WTC11 (cell line): ENCODE results near the gene SGCG. TPM values are rescaled to one million over a fixed set of nuclear protein-coding genes. Genes with fewer than 3 reads are reported as not detected.

Experiments used
- ATAC-seq: fragments of 200-7000 bp; cut with Tn5 transposase; 2 replicates; pipeline ENCODE4 v1.10.0; 2021; ENCODE audit warnings: mild to moderate bottlenecking, moderate library complexity
- CTCF ChIA-PET: fragments of 300-600 bp; sonication (Branson Sonifier 250); formaldehyde crosslinking; loops from one replicate; lab custom pipeline; 2021; ENCODE audit warnings: antibody characterized with exemption; lab: Charles Lee
- POLR2A ChIA-PET: fragments of 350-600 bp; sonication (Branson Sonifier 250); formaldehyde crosslinking; loops from one replicate; lab custom pipeline; 2021; ENCODE audit warnings: antibody characterized with exemption; lab: Charles Lee
- DNase-seq: peaks from one replicate; pipeline ENCODE4 v3.0.0; 2021; ENCODE audit warnings: low spot score
- H3K27ac Mint-ChIP-seq: 2 replicates; pipeline ENCODE4 v1.8.0; 2021; ENCODE audit warnings: mixed read lengths
- H3K27me3 Mint-ChIP-seq: 2 replicates; pipeline ENCODE4 v1.8.0; 2021; ENCODE audit warnings: low read depth, mild to moderate bottlenecking, moderate library complexity, mixed read lengths
- H3K36me3 Mint-ChIP-seq: 2 replicates; pipeline ENCODE4 v1.8.0; 2021; ENCODE audit warnings: mixed read lengths
- H3K4me1 Mint-ChIP-seq: 2 replicates; pipeline ENCODE4 v1.8.0; 2022; ENCODE audit warnings: mixed read lengths
- H3K4me3 Mint-ChIP-seq: 2 replicates; pipeline ENCODE4 v1.8.0; 2021; ENCODE audit warnings: mild to moderate bottlenecking, moderate library complexity, mixed read lengths
- H3K9me3 Mint-ChIP-seq: 2 replicates; pipeline ENCODE4 v1.8.0; 2021; ENCODE audit warnings: mixed read lengths
- CREM ChIP-seq: sonication (generic); formaldehyde crosslinking; IDR thresholded peaks from 2 replicates; pipeline ENCODE4 v1.8.1; 2022; ENCODE audit warnings: mild to moderate bottlenecking, missing genetic modification reagents, moderate library complexity
- ELF4 ChIP-seq: sonication (generic); formaldehyde crosslinking; IDR thresholded peaks from 2 replicates; pipeline ENCODE4 v1.8.1; 2022; ENCODE audit warnings: low read depth, mild to moderate bottlenecking, moderate library complexity, missing genetic modification reagents
- ESRRA ChIP-seq: sonication (generic); formaldehyde crosslinking; IDR thresholded peaks from 2 replicates; pipeline ENCODE4 v1.8.1; 2022; ENCODE audit warnings: mild to moderate bottlenecking, missing genetic modification reagents, borderline replicate concordance
- GRHL2 ChIP-seq: fragments of 250-450 bp; sonication (Bioruptor Pico); IDR thresholded peaks from 2 replicates; pipeline ENCODE4 v1.8.0; 2022; ENCODE audit warnings: mild to moderate bottlenecking, moderate library complexity; ENCODE audit not compliant: insufficient replicate concordance, severe bottlenecking
- JAZF1 ChIP-seq: fragments of 250-450 bp; sonication (Bioruptor Pico); IDR thresholded peaks from 2 replicates; pipeline ENCODE4 v1.9.0; 2021; ENCODE audit warnings: moderate library complexity, mild to moderate bottlenecking, inconsistent platforms
- KAT7 ChIP-seq: sonication (generic); formaldehyde crosslinking; IDR thresholded peaks from 2 replicates; pipeline ENCODE4 v1.8.1; 2023; ENCODE audit warnings: missing genetic modification reagents, mild to moderate bottlenecking, borderline replicate concordance
- MXD4 ChIP-seq: fragments of 250-450 bp; sonication (Bioruptor Pico); IDR thresholded peaks from 2 replicates; pipeline ENCODE4 v1.8.0; 2021; ENCODE audit warnings: mild to moderate bottlenecking, moderate library complexity, borderline replicate concordance
- NFATC4 ChIP-seq: fragments of 250-450 bp; sonication (Bioruptor Pico); IDR thresholded peaks from 2 replicates; pipeline ENCODE4 v1.9.0; 2021; ENCODE audit warnings: mild to moderate bottlenecking
- NR1H2 ChIP-seq: sonication (generic); formaldehyde crosslinking; IDR thresholded peaks from 2 replicates; pipeline ENCODE4 v1.9.0; 2021; ENCODE audit warnings: mild to moderate bottlenecking, moderate library complexity, missing genetic modification reagents
- OVOL2 ChIP-seq: fragments of 250-450 bp; sonication (Bioruptor Pico); IDR thresholded peaks from 2 replicates; pipeline ENCODE4 v1.9.0; 2021; ENCODE audit warnings: mild to moderate bottlenecking, borderline replicate concordance
- PRRX2 ChIP-seq: fragments of 250-450 bp; sonication (Bioruptor Pico); IDR thresholded peaks from 2 replicates; pipeline ENCODE4 v1.8.0; 2021; ENCODE audit warnings: mild to moderate bottlenecking
- RORB ChIP-seq: fragments of 250-450 bp; sonication (Bioruptor Pico); IDR thresholded peaks from 2 replicates; pipeline ENCODE4 v1.9.0; 2021; ENCODE audit warnings: mild to moderate bottlenecking
- TEAD4 ChIP-seq: sonication (generic); formaldehyde crosslinking; IDR thresholded peaks from 2 replicates; pipeline ENCODE4 v1.8.0; 2022; ENCODE audit warnings: mild to moderate bottlenecking, missing genetic modification reagents
- ZNF232 ChIP-seq: sonication (generic); formaldehyde crosslinking; IDR thresholded peaks from 2 replicates; pipeline ENCODE4 v1.8.0; 2022; ENCODE audit warnings: mild to moderate bottlenecking, missing genetic modification reagents
- ZNF317 ChIP-seq: sonication (generic); formaldehyde crosslinking; IDR thresholded peaks from 2 replicates; pipeline ENCODE4 v1.8.1; 2023; ENCODE audit warnings: low read depth, mild to moderate bottlenecking, moderate library complexity, missing genetic modification reagents, borderline replicate concordance
- ZNF396 ChIP-seq: fragments of 250-450 bp; sonication (Bioruptor Pico); IDR thresholded peaks from 2 replicates; pipeline ENCODE4 v1.8.0; 2021; ENCODE audit warnings: mild to moderate bottlenecking, moderate library complexity, borderline replicate concordance
- ZNF416 ChIP-seq: fragments of 250-450 bp; sonication (Bioruptor Pico); IDR thresholded peaks from 2 replicates; pipeline ENCODE4 v1.9.0; 2021; ENCODE audit warnings: mild to moderate bottlenecking, inconsistent platforms
- total RNA-seq: library from RNA; stranded (reverse); gene quantifications from 3 replicates; pipeline ENCODE4 v1.2.3, GENCODE V29; 2021
- TF ChIP-seq, protein P1 (sequence below): fragments of 200-600 bp; IDR thresholded peaks from 2 replicates; pipeline ENCODE4 v1.8.0; 2022; ENCODE audit warnings: antibody characterized with exemption
- TF ChIP-seq, protein P2 (sequence below): sonication (generic); formaldehyde crosslinking; IDR thresholded peaks from 2 replicates; pipeline ENCODE4 v1.8.1; 2022; ENCODE audit warnings: low read depth, mild to moderate bottlenecking, moderate library complexity, missing genetic modification reagents, borderline replicate concordance
- TF ChIP-seq, protein P3 (sequence below): fragments of 250-450 bp; sonication (Bioruptor Pico); IDR thresholded peaks from 2 replicates; pipeline ENCODE4 v1.9.0; 2021; ENCODE audit warnings: mild to moderate bottlenecking
- TF ChIP-seq, protein P4 (sequence below): sonication (generic); formaldehyde crosslinking; IDR thresholded peaks from 2 replicates; pipeline ENCODE4 v1.8.0; 2023; ENCODE audit warnings: mild to moderate bottlenecking, missing genetic modification reagents
- TF ChIP-seq, protein P5 (sequence below): sonication (generic); formaldehyde crosslinking; IDR thresholded peaks from 2 replicates; pipeline ENCODE4 v1.8.0; 2022; ENCODE audit warnings: mild to moderate bottlenecking, missing genetic modification reagents
- TF ChIP-seq, protein P6 (sequence below): fragments of 250-450 bp; sonication (Bioruptor Pico); conservative IDR thresholded peaks from 2 replicates; pipeline ENCODE4 v1.9.0; 2021; ENCODE audit warnings: mild to moderate bottlenecking
- TF ChIP-seq, protein P7 (sequence below): fragments of 250-450 bp; sonication (Bioruptor Pico); IDR thresholded peaks from 2 replicates; pipeline ENCODE4 v1.9.0; 2021; ENCODE audit warnings: mild to moderate bottlenecking

SGCG gene
- total RNA-seq, 1 experiment from 2014 or later, result not detected

DNA sequence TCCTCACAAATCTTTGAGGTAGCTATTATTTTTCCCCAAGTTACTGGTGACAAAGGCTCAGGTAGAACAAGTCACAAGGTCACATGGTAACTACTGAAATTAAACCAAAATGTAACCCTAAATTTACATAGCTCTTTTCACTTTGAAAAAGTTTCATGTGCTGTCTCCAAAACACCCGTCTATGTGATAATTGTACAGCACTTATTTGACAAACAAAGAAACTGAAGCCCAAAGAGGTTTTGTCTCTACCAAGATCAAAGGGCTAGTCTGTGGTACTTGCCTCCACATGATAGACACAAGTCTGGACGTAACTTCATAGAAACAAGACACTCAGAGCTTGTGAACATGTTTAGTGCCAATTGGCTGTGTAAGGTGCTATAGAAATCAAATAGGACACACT, 144.4 kb downstream of the SGCG start:
- 0 out of 2 replicates have a peak, but pooled peaks cover 5% of the 10 kb centered on the region for H3K9me3 Mint-ChIP-seq
- ATAC-seq (no peak), DNase-seq (no peak)
- peaks cover 9% of the 10 kb centered on the region for H3K36me3 Mint-ChIP-seq
- H3K4me1 Mint-ChIP-seq, result peaks cover 19% of the 10 kb centered on the region
- ChIA-PET POLR2A (interaction anchor here (0.6 kb wide), 1 partner anchor 37 kb away, joined by 4 read pairs; no protein-coding TSS in a partner anchor), CTCF (interaction anchor here (1.5 kb wide), 1 partner anchor 166 kb away, joined by 4 read pairs; no protein-coding TSS in a partner anchor)
- TF ChIP-seq, protein P1, sequence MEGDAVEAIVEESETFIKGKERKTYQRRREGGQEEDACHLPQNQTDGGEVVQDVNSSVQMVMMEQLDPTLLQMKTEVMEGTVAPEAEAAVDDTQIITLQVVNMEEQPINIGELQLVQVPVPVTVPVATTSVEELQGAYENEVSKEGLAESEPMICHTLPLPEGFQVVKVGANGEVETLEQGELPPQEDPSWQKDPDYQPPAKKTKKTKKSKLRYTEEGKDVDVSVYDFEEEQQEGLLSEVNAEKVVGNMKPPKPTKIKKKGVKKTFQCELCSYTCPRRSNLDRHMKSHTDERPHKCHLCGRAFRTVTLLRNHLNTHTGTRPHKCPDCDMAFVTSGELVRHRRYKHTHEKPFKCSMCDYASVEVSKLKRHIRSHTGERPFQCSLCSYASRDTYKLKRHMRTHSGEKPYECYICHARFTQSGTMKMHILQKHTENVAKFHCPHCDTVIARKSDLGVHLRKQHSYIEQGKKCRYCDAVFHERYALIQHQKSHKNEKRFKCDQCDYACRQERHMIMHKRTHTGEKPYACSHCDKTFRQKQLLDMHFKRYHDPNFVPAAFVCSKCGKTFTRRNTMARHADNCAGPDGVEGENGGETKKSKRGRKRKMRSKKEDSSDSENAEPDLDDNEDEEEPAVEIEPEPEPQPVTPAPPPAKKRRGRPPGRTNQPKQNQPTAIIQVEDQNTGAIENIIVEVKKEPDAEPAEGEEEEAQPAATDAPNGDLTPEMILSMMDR, result no peak
- TF ChIP-seq, protein P2, sequence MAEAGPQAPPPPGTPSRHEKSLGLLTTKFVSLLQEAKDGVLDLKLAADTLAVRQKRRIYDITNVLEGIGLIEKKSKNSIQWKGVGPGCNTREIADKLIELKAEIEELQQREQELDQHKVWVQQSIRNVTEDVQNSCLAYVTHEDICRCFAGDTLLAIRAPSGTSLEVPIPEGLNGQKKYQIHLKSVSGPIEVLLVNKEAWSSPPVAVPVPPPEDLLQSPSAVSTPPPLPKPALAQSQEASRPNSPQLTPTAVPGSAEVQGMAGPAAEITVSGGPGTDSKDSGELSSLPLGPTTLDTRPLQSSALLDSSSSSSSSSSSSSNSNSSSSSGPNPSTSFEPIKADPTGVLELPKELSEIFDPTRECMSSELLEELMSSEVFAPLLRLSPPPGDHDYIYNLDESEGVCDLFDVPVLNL (CRISPR knock-in tag), result no peak
- TF ChIP-seq KAT7 (CRISPR knock-in tag), result no peak
- no peak for TF ChIP-seq NR1H2
- no peak for TF ChIP-seq OVOL2 (CRISPR knock-in tag)
- no peaks in the 10 kb centered on the region for H3K27me3 Mint-ChIP-seq
- H3K27ac Mint-ChIP-seq, result no peak overlapping the region
- no peak overlapping the region for H3K4me3 Mint-ChIP-seq

DNA sequence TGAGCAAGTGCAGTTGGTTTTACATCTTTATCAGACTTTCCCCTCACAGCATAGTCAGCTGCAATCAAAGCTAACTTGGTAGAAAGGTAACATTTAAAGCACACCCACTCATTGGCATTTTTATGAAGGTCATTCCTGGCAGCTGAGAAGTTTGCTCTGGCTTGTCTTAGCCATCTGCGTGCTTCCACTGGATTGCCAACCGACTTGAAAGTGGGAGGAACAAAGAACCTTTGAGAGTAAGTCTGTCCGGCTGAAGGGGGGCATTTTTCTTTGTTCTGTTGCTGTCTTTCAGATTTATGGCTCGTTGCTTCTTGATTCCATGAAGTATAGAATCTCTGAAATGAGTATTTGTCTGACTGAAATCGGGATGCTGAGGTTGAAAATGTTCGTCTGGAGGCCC, 149.6 kb downstream of the SGCG start:
- DNase-seq (no peak), ATAC-seq (no peak)
- H3K4me1 Mint-ChIP-seq, result no peaks in the 10 kb centered on the region
- H3K27ac Mint-ChIP-seq, result no peak overlapping the region
- peaks cover 49% of the 10 kb centered on the region for H3K9me3 Mint-ChIP-seq
- ChIA-PET POLR2A (no interaction called here), CTCF (no interaction called here)
- H3K27me3 Mint-ChIP-seq, result no peaks in the 10 kb centered on the region; the same call in 1 of the 2 replicates
- H3K36me3 Mint-ChIP-seq, result peaks cover 60% of the 10 kb centered on the region
- no peak overlapping the region for H3K4me3 Mint-ChIP-seq
- TF ChIP-seq, protein P3, sequence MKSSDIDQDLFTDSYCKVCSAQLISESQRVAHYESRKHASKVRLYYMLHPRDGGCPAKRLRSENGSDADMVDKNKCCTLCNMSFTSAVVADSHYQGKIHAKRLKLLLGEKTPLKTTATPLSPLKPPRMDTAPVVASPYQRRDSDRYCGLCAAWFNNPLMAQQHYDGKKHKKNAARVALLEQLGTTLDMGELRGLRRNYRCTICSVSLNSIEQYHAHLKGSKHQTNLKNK (CRISPR knock-in tag), result no peak
- no peak for TF ChIP-seq ESRRA
- no peak for TF ChIP-seq ZNF416 (CRISPR knock-in tag)
- no peak for TF ChIP-seq PRRX2 (CRISPR knock-in tag)
- TF ChIP-seq CREM (CRISPR knock-in tag), result no peak
- TF ChIP-seq NFATC4, result no peak
- TF ChIP-seq, protein P4, sequence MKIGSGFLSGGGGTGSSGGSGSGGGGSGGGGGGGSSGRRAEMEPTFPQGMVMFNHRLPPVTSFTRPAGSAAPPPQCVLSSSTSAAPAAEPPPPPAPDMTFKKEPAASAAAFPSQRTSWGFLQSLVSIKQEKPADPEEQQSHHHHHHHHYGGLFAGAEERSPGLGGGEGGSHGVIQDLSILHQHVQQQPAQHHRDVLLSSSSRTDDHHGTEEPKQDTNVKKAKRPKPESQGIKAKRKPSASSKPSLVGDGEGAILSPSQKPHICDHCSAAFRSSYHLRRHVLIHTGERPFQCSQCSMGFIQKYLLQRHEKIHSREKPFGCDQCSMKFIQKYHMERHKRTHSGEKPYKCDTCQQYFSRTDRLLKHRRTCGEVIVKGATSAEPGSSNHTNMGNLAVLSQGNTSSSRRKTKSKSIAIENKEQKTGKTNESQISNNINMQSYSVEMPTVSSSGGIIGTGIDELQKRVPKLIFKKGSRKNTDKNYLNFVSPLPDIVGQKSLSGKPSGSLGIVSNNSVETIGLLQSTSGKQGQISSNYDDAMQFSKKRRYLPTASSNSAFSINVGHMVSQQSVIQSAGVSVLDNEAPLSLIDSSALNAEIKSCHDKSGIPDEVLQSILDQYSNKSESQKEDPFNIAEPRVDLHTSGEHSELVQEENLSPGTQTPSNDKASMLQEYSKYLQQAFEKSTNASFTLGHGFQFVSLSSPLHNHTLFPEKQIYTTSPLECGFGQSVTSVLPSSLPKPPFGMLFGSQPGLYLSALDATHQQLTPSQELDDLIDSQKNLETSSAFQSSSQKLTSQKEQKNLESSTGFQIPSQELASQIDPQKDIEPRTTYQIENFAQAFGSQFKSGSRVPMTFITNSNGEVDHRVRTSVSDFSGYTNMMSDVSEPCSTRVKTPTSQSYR (CRISPR knock-in tag), result no peak
- TF ChIP-seq ZNF232 (CRISPR knock-in tag), result no peak
- TF ChIP-seq ELF4 (CRISPR knock-in tag), result no peak
- no peak for TF ChIP-seq GRHL2
- TF ChIP-seq ZNF317 (CRISPR knock-in tag), result no peak
- no peak for TF ChIP-seq JAZF1 (CRISPR knock-in tag)
- TF ChIP-seq, protein P5, sequence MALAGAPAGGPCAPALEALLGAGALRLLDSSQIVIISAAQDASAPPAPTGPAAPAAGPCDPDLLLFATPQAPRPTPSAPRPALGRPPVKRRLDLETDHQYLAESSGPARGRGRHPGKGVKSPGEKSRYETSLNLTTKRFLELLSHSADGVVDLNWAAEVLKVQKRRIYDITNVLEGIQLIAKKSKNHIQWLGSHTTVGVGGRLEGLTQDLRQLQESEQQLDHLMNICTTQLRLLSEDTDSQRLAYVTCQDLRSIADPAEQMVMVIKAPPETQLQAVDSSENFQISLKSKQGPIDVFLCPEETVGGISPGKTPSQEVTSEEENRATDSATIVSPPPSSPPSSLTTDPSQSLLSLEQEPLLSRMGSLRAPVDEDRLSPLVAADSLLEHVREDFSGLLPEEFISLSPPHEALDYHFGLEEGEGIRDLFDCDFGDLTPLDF (CRISPR knock-in tag), result no peak
- TF ChIP-seq TEAD4, result no peak
- TF ChIP-seq, protein P6, sequence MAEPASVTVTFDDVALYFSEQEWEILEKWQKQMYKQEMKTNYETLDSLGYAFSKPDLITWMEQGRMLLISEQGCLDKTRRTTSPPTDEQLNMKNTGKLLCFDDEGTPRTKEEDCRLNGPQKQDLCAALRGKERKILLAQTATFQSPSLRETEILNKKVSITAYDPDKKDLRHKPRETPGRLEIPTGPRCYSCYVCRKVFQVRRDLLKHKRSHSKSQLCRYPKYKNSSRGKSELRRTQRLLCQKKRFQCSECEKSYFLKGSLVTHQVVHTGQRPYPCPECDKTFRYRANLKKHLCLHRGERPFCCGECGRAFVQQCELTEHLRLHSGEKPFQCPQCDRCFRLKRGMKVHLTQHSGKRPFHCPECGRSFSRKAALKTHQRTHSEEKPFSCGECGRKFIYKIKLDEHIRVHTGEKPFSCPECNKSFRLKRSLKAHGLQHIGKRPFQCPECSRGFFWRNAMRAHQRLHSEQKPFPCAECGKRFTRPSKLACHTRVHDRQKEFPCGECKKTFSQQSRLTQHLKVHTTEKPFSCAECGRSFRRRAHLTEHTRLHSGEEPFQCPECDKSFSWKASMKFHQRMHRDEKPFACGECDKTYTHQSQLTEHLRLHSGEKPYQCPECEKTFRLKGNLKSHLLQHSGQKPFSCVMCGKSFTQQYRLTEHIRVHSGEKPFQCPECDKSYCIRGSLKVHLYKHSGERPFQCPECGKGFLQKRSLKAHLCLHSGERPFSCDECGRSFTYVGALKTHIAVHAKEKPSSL (CRISPR knock-in tag), result no peak
- TF ChIP-seq ZNF396 (CRISPR knock-in tag), result no peak
- no peak for TF ChIP-seq MXD4 (CRISPR knock-in tag)
- TF ChIP-seq, protein P7, sequence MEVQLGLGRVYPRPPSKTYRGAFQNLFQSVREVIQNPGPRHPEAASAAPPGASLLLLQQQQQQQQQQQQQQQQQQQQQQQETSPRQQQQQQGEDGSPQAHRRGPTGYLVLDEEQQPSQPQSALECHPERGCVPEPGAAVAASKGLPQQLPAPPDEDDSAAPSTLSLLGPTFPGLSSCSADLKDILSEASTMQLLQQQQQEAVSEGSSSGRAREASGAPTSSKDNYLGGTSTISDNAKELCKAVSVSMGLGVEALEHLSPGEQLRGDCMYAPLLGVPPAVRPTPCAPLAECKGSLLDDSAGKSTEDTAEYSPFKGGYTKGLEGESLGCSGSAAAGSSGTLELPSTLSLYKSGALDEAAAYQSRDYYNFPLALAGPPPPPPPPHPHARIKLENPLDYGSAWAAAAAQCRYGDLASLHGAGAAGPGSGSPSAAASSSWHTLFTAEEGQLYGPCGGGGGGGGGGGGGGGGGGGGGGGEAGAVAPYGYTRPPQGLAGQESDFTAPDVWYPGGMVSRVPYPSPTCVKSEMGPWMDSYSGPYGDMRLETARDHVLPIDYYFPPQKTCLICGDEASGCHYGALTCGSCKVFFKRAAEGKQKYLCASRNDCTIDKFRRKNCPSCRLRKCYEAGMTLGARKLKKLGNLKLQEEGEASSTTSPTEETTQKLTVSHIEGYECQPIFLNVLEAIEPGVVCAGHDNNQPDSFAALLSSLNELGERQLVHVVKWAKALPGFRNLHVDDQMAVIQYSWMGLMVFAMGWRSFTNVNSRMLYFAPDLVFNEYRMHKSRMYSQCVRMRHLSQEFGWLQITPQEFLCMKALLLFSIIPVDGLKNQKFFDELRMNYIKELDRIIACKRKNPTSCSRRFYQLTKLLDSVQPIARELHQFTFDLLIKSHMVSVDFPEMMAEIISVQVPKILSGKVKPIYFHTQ (CRISPR knock-in tag), result no peak
- no peak for TF ChIP-seq RORB (CRISPR knock-in tag)
